PC-9 (cell line): ENCODE data around the gene THUMPD3.

Experiments used
- CTCF ChIP-seq: fragments of 200-600 bp; sonication (generic); conservative IDR thresholded peaks from 2 replicates; pipeline ENCODE4 v1.6.1; 2017; ENCODE audit warnings: mixed run types, antibody characterized with exemption, mild to moderate bottlenecking, moderate library complexity
- EZH2 ChIP-seq: fragments of 200-600 bp; sonication (generic); IDR thresholded peaks from 2 replicates; pipeline ENCODE4 v1.8.0; 2017; ENCODE audit warnings: antibody characterized with exemption, low read depth

GRCh38 chr3:9351709-9352126 lies 11.1 kb upstream of the THUMPD3 start:
- TF ChIP-seq CTCF (no peak), EZH2 (no peak)
